HEK293 (cell line): ENCODE data around the gene ZC3H15.

Source experiments
- CTCF ChIP-seq: fragments of 450-650 bp; formaldehyde crosslinking; IDR thresholded peaks from 2 replicates; pipeline ENCODE4 v1.5.1; 2016; ENCODE audit warnings: missing biosample characterization, missing genetic modification characterization
- HOXA7 ChIP-seq: sonication (generic); formaldehyde crosslinking; IDR thresholded peaks from 2 replicates; pipeline ENCODE4 v1.8.1; 2022; ENCODE audit warnings: missing genetic modification reagents, borderline replicate concordance
- OVOL3 ChIP-seq: fragments of 450-650 bp; formaldehyde crosslinking; IDR thresholded peaks from 2 replicates; pipeline ENCODE4 v1.5.1; 2016; ENCODE audit warnings: missing biosample characterization, missing genetic modification characterization
- PATZ1 ChIP-seq: fragments of 450-650 bp; formaldehyde crosslinking; IDR thresholded peaks from 2 replicates; pipeline ENCODE4 v1.5.1; 2016; ENCODE audit warnings: missing biosample characterization, missing genetic modification characterization
- PBX3 ChIP-seq: sonication (generic); formaldehyde crosslinking; IDR thresholded peaks from 2 replicates; pipeline ENCODE4 v1.8.1; 2022; ENCODE audit warnings: mild to moderate bottlenecking, moderate library complexity, missing genetic modification reagents
- ZBTB48 ChIP-seq: fragments of 450-650 bp; formaldehyde crosslinking; IDR thresholded peaks from 2 replicates; pipeline ENCODE4 v1.5.1; 2016; ENCODE audit warnings: missing biosample characterization, missing genetic modification characterization
- ZFP3 ChIP-seq: fragments of 450-650 bp; formaldehyde crosslinking; IDR thresholded peaks from 2 replicates; pipeline ENCODE4 v1.5.1; 2016; ENCODE audit warnings: low read depth, missing biosample characterization, missing genetic modification characterization
- ZNF23 ChIP-seq: fragments of 450-650 bp; formaldehyde crosslinking; IDR thresholded peaks from 2 replicates; pipeline ENCODE4 v1.5.1; 2016; ENCODE audit warnings: missing biosample characterization, missing genetic modification characterization, borderline replicate concordance
- ZNF292 ChIP-seq: fragments of 450-650 bp; formaldehyde crosslinking; IDR thresholded peaks from 2 replicates; pipeline ENCODE4 v1.5.1; 2016; ENCODE audit warnings: low read depth, missing biosample characterization, missing genetic modification characterization, borderline replicate concordance
- ZNF302 ChIP-seq: fragments of 450-650 bp; formaldehyde crosslinking; IDR thresholded peaks from 2 replicates; pipeline ENCODE4 v1.5.1; 2016; ENCODE audit warnings: missing biosample characterization, missing genetic modification characterization, low read depth
- ZNF324 ChIP-seq: fragments of 450-650 bp; formaldehyde crosslinking; IDR thresholded peaks from 2 replicates; pipeline ENCODE4 v1.5.1; 2016; ENCODE audit warnings: missing biosample characterization, missing genetic modification characterization
- ZNF362 ChIP-seq: fragments of 450-650 bp; formaldehyde crosslinking; IDR thresholded peaks from 2 replicates; pipeline ENCODE4 v1.5.1; 2016; ENCODE audit warnings: missing biosample characterization, missing genetic modification characterization
- ZNF394 ChIP-seq: fragments of 450-650 bp; formaldehyde crosslinking; IDR thresholded peaks from 2 replicates; pipeline ENCODE4 v1.5.1; 2016; ENCODE audit warnings: missing biosample characterization, missing genetic modification characterization, mild to moderate bottlenecking, moderate library complexity, borderline replicate concordance
- ZNF544 ChIP-seq: fragments of 450-650 bp; formaldehyde crosslinking; IDR thresholded peaks from 2 replicates; pipeline ENCODE4 v1.5.0; 2017; ENCODE audit warnings: missing biosample characterization, missing genetic modification characterization
- ZNF561 ChIP-seq: fragments of 450-650 bp; IDR thresholded peaks from 2 replicates; pipeline ENCODE4 v1.5.1; 2018; ENCODE audit warnings: missing biosample characterization, missing genetic modification characterization, borderline replicate concordance
- ZNF664 ChIP-seq: fragments of 450-650 bp; formaldehyde crosslinking; IDR thresholded peaks from 2 replicates; pipeline ENCODE4 v1.5.1; 2016; ENCODE audit warnings: missing biosample characterization, missing genetic modification characterization
- ZNF768 ChIP-seq: fragments of 450-650 bp; formaldehyde crosslinking; IDR thresholded peaks from 2 replicates; pipeline ENCODE4 v1.5.1; 2018; ENCODE audit warnings: missing biosample characterization, mild to moderate bottlenecking, missing genetic modification characterization
- ZNF792 ChIP-seq: fragments of 450-650 bp; formaldehyde crosslinking; IDR thresholded peaks from 2 replicates; pipeline ENCODE4 v1.5.1; 2016; ENCODE audit warnings: missing biosample characterization, missing genetic modification characterization
- ZSCAN4 ChIP-seq: fragments of 450-650 bp; formaldehyde crosslinking; IDR thresholded peaks from 2 replicates; pipeline ENCODE4 v1.5.1; 2017; ENCODE audit warnings: missing biosample characterization, missing genetic modification characterization
- TF ChIP-seq, protein P1 (sequence below): fragments of 450-650 bp; formaldehyde crosslinking; conservative IDR thresholded peaks from 2 replicates; pipeline ENCODE4 v1.5.1; 2016; ENCODE audit warnings: low read depth, missing biosample characterization, missing genetic modification characterization
- TF ChIP-seq, protein P2 (sequence below): fragments of 450-650 bp; formaldehyde crosslinking; IDR thresholded peaks from 2 replicates; pipeline ENCODE4 v1.5.1; 2017; ENCODE audit warnings: missing biosample characterization, missing genetic modification characterization
- TF ChIP-seq, protein P3 (sequence below): fragments of 450-650 bp; formaldehyde crosslinking; optimal IDR thresholded peaks from 2 replicates; pipeline ENCODE3; 2016; ENCODE audit warnings: missing biosample characterization, mild to moderate bottlenecking, missing genetic modification characterization

The ZC3H15 gene

DNA sequence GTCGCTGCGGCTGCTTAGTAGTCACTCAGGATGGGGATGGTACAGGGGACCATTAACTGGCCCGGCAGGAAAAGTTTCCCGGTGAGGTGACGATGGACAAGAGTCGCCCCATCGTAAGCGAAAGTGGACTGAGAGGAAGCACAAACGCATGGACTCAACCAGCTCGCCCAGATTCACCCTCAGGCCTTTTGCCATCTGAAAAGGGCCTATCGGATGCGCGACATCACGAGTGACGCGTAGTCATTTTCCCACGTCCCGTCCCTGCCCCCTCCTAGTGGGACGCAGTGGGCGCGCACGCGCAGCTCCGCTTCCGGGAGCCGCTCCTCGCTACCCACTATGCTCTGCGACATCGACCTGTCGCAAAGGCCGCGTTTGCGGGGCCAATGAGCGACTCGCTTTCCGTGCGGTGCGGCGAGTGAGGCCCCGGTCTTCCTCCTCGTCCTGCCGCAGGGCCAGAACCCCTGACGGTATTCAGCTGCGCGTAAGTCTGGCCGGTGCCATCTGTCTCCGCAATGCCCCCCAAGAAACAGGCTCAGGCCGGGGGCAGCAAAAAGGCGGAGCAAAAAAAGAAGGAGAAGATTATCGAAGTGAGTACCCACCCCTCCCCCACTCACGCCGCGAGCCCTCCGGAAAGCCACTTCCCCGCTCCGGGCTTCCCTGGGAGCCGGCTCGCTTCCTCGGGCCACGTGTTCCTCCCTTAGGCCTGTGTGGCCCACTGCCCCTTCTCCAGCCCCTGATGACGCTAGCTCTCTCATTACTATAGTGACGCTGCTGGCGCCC, at the start of gene ZC3H15 (continued):
- TF ChIP-seq, protein P1, sequence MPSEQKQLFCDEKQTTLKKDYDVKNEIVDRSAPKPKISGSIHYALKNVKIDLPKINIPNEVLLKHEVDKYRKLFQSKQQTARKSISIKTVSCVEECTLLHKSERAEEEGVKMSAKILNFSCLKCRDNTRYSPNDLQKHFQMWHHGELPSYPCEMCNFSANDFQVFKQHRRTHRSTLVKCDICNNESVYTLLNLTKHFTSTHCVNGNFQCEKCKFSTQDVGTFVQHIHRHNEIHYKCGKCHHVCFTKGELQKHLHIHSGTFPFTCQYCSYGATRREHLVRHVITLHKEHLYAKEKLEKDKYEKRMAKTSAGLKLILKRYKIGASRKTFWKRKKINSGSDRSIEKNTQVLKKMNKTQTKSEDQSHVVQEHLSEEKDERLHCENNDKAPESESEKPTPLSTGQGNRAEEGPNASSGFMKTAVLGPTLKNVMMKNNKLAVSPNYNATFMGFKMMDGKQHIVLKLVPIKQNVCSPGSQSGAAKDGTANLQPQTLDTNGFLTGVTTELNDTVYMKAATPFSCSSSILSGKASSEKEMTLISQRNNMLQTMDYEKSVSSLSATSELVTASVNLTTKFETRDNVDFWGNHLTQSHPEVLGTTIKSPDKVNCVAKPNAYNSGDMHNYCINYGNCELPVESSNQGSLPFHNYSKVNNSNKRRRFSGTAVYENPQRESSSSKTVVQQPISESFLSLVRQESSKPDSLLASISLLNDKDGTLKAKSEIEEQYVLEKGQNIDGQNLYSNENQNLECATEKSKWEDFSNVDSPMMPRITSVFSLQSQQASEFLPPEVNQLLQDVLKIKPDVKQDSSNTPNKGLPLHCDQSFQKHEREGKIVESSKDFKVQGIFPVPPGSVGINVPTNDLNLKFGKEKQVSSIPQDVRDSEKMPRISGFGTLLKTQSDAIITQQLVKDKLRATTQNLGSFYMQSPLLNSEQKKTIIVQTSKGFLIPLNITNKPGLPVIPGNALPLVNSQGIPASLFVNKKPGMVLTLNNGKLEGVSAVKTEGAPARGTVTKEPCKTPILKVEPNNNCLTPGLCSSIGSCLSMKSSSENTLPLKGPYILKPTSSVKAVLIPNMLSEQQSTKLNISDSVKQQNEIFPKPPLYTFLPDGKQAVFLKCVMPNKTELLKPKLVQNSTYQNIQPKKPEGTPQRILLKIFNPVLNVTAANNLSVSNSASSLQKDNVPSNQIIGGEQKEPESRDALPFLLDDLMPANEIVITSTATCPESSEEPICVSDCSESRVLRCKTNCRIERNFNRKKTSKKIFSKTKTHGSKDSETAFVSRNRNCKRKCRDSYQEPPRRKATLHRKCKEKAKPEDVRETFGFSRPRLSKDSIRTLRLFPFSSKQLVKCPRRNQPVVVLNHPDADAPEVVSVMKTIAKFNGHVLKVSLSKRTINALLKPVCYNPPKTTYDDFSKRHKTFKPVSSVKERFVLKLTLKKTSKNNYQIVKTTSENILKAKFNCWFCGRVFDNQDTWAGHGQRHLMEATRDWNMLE (tag by site-specific recombination), result 0 out of 2 replicates have a peak, but pooled peaks have one; percentile 27
- TF ChIP-seq, protein P2, sequence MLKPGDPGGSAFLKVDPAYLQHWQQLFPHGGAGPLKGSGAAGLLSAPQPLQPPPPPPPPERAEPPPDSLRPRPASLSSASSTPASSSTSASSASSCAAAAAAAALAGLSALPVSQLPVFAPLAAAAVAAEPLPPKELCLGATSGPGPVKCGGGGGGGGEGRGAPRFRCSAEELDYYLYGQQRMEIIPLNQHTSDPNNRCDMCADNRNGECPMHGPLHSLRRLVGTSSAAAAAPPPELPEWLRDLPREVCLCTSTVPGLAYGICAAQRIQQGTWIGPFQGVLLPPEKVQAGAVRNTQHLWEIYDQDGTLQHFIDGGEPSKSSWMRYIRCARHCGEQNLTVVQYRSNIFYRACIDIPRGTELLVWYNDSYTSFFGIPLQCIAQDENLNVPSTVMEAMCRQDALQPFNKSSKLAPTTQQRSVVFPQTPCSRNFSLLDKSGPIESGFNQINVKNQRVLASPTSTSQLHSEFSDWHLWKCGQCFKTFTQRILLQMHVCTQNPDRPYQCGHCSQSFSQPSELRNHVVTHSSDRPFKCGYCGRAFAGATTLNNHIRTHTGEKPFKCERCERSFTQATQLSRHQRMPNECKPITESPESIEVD (tag by site-specific recombination), result no peak
- no peak for TF ChIP-seq ZNF544 (tag by site-specific recombination)
- TF ChIP-seq ZNF768 (tag by site-specific recombination), result no peak
- peak; percentile 21; the same call in 1 of the 2 replicates for TF ChIP-seq PATZ1 (tag by site-specific recombination)
- TF ChIP-seq ZBTB48 (tag by site-specific recombination), result peak; percentile 35; the same call in 1 of the 2 replicates
- TF ChIP-seq OVOL3 (tag by site-specific recombination), result no peak
- TF ChIP-seq CTCF, result 0 out of 2 replicates have a peak, but pooled peaks have one; percentile 31
- peak; percentile 82 for TF ChIP-seq PBX3 (CRISPR knock-in tag)
- no peak; the same call in 1 of the 2 replicates for TF ChIP-seq ZNF561 (tag by site-specific recombination)
- no peak for TF ChIP-seq ZNF792 (tag by site-specific recombination)
- TF ChIP-seq ZSCAN4, result no peak
- no peak for TF ChIP-seq ZNF362 (tag by site-specific recombination)
- no peak for TF ChIP-seq ZFP3 (tag by site-specific recombination)
- TF ChIP-seq ZNF394 (tag by site-specific recombination), result no peak; the same call in 1 of the 2 replicates
- TF ChIP-seq HOXA7 (CRISPR knock-in tag), result no peak
- TF ChIP-seq, protein P3, sequence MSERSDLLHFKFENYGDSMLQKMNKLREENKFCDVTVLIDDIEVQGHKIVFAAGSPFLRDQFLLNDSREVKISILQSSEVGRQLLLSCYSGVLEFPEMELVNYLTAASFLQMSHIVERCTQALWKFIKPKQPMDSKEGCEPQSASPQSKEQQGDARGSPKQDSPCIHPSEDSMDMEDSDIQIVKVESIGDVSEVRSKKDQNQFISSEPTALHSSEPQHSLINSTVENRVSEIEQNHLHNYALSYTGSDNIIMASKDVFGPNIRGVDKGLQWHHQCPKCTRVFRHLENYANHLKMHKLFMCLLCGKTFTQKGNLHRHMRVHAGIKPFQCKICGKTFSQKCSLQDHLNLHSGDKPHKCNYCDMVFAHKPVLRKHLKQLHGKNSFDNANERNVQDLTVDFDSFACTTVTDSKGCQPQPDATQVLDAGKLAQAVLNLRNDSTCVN (tag by site-specific recombination), result peak; percentile 91
- TF ChIP-seq ZNF324 (tag by site-specific recombination), result peak; percentile 13; the same call in 1 of the 2 replicates
- TF ChIP-seq ZNF292, result no peak
- no peak for TF ChIP-seq ZNF302 (tag by site-specific recombination)
- TF ChIP-seq ZNF23 (tag by site-specific recombination), result no peak
- TF ChIP-seq ZNF664 (tag by site-specific recombination), result no peak
